Vagina (tissue), 2 donors: ENCODE measurements around the gene C11orf68.

Experiments
- POLR2A ChIP-seq, 2 donors: fragments of 450-650 bp; IDR thresholded peaks; one replicate each; pipeline ENCODE4 v1.6.1; 2017; ENCODE audit warnings: antibody characterized with exemption in 2 of 2, mild to moderate bottlenecking in 2 of 2, moderate library complexity in 2 of 2
- POLR2AphosphoS5 ChIP-seq, 2 donors: sonication (generic); formaldehyde crosslinking; IDR thresholded peaks; one replicate each; pipeline ENCODE4 v1.9.0; 2017; ENCODE audit warnings: antibody characterized with exemption in 2 of 2, mild to moderate bottlenecking in 2 of 2, low read depth in 1 of 2; ENCODE audit not compliant: insufficient read depth in 1 of 2

DNA sequence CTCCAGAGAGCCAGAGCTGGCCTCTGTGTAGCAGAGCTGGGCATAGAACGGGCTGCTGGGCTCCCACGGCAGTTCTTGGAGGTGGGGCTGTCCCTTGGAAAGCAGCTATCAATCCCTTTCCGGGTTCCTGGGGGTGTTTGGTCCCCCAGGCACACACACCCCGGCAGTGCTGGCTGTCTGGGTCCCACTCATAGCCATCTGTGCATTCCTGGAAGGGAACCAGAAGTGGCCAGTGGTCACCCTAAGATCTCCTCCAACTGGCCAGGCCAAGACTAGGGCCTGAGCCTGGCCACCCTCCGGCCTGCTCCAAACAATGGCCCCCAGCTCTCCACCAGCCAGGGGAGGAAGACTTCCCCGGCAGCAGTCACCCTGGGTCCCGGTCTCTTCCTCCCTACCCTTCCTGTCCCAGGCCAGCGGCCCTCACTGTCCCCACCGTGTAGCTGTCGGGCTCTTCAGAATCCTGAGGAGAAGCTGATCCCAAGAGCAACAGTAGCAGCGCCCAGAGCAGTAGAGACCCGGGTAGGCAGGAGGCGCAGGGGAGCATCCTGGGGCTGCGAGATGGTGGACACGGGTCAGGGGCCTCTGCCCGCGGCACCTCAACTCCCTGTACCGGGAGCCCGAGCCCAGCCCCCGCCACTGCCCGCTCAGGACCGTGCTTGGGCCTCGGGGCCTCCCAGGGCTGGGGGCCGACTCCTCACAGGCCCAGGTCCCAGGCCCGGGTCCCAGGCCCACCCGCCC, 46.9 kb downstream of the C11orf68 start:
- TF ChIP-seq POLR2AphosphoS5 (IDR thresholded peaks at IDR 0.05; ENCODE audit: insufficient read depth in 1 of 2, low read depth in 1 of 2) = peak in 1 of 2 donors; percentile 25
- no peak for TF ChIP-seq POLR2A (IDR thresholded peaks at IDR 0.05)
